Right lobe of liver (tissue), 6 donors: ENCODE data around the gene KDELR3. TPM values are rescaled to one million over a fixed set of nuclear protein-coding genes. Genes with fewer than 3 reads are reported as not detected.

ENCODE experiments used
- ATAC-seq, 4 donors: fragments of 200-7000 bp; cut with Tn5 transposase; one replicate each; pipeline ENCODE4 v1.9.1; 2020; ENCODE audit warnings: mild to moderate bottlenecking in 4 of 4, moderate library complexity in 4 of 4
- DNase-seq, 3 donors: peaks; one replicate each; pipeline ENCODE4 v3.0.0-alpha.2; 2020
- H3K27ac ChIP-seq, 3 donors: fragments of 200-600 bp; one replicate each; pipeline ENCODE4 v1.8.0; 2022
- H3K27me3 ChIP-seq, 2 donors: fragments of 200-600 bp; one replicate each; pipeline ENCODE4 v1.8.0; 2022
- H3K36me3 ChIP-seq, 4 donors: fragments of 200-600 bp; sonication (generic) in 1 of 4; one replicate each; pipeline versions ENCODE4 v1.5.1 to v1.8.0; 2017 to 2022; ENCODE audit warnings: control low read depth in 1 of 4
- H3K4me1 ChIP-seq, 4 donors: fragments of 200-600 bp; sonication (generic) in 1 of 4; one replicate each; pipeline versions ENCODE4 v1.5.1 to v1.8.0; 2017 to 2022; ENCODE audit warnings: control low read depth in 1 of 4
- H3K4me3 ChIP-seq, 3 donors: fragments of 200-600 bp; one replicate each; pipeline ENCODE4 v1.8.0; 2022
- H3K9me3 ChIP-seq, 4 donors: fragments of 200-600 bp; sonication (generic) in 1 of 4; one replicate each; pipeline versions ENCODE4 v1.5.1 to v1.8.0; 2017 to 2022; ENCODE audit warnings: control low read depth in 1 of 4
- POLR2A ChIP-seq: fragments of 450-650 bp; IDR thresholded peaks from one replicate; pipeline ENCODE4 v1.6.1; 2017; ENCODE audit warnings: antibody characterized with exemption, mild to moderate bottlenecking
- WGBS: methylation state at CpG from one replicate; pipeline ENCODE4 v1.1.6; 2018; ENCODE audit warnings: low coverage, low lambda C conversion rate; ENCODE audit not compliant: insufficient coverage; ENCODE audit errors: missing lambda C conversion rate; 5-methylcytosine and 5-hydroxymethylcytosine counted together
- intact Hi-C, 2 donors: fragments of 100-400 bp; cut with DNase I; formaldehyde crosslinking; loops; one replicate each; pipeline versions ENCODE4 v1.11.2 to v1.14.1; 2022
- total RNA-seq, 6 experiments: library from RNA; depleted of rRNA in 2 of 6; stranded (reverse); fragments of >200 nt in 2 of 6; fragmentation: NEBNext Ultra II Directional in 3 of 6; extraction: Animal tissue kit (Norgen Biotek cat#: 25700) in 3 of 6; gene quantifications; one replicate each; pipeline versions ENCODE4 v1.1.0 to v1.2.4, GENCODE V29; 2016 to 2023
- TF ChIP-seq, protein P1 (sequence below), 4 donors: fragments of 200-600 bp in 3 of 4; fragments of 450-650 bp in 1 of 4; IDR thresholded peaks; one replicate each; pipeline versions ENCODE4 v1.5.1 to v1.8.0; 2016 to 2022; ENCODE audit warnings: antibody characterized with exemption in 4 of 4, mild to moderate bottlenecking in 2 of 4
- donor health status: DM: no; HTN: yes; CAD: no.
- donor health status: DM: no; HTN: no; CAD: no.
- donor health status: DM: no; HTN: no; CAD: no.
- donor health status: DM: no; HTN: yes; CAD: no.
- donor health status: DM: no; HTN: yes; CAD: no.

The KDELR3 gene
- total RNA-seq, 6 experiments from 2014 or later = 2.4 to 53.8 (median 12.8) TPM

DNA sequence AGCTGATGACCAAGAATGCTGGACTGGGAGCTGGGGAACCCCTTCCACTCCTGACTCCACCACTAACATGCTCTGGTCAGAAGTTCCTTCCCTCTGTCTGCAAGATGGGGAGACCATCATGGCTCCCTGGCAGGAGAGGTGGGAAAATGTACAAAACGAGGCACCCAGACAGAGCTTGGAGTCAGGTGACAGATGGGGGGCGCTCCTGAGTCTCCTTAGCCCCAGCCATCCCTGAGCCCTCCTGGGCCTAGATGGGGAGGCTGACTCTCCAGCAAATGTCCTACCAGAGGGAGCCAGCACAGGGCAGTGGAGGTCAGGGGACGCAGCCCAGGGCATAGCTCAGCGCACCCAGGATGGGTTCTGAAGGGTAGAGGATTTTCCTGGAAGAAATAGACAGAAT, 32.9 kb upstream of the KDELR3 start:
- Histone ChIP-seq H3K27me3 (no peaks in the 10 kb centered on the region), H3K36me3 (no peaks in the 10 kb centered on the region), H3K4me1 (no peaks in the 10 kb centered on the region), H3K4me3 (no peak overlapping the region), H3K9me3 (no peaks in the 10 kb centered on the region), H3K27ac (no peak overlapping the region)
- WGBS = 100% methylated on average over 1 of the region's 4 CpGs
- no peak for ATAC-seq
- intact Hi-C loops = no loop called here
- TF ChIP-seq, protein P1, sequence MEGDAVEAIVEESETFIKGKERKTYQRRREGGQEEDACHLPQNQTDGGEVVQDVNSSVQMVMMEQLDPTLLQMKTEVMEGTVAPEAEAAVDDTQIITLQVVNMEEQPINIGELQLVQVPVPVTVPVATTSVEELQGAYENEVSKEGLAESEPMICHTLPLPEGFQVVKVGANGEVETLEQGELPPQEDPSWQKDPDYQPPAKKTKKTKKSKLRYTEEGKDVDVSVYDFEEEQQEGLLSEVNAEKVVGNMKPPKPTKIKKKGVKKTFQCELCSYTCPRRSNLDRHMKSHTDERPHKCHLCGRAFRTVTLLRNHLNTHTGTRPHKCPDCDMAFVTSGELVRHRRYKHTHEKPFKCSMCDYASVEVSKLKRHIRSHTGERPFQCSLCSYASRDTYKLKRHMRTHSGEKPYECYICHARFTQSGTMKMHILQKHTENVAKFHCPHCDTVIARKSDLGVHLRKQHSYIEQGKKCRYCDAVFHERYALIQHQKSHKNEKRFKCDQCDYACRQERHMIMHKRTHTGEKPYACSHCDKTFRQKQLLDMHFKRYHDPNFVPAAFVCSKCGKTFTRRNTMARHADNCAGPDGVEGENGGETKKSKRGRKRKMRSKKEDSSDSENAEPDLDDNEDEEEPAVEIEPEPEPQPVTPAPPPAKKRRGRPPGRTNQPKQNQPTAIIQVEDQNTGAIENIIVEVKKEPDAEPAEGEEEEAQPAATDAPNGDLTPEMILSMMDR (IDR thresholded peaks at IDR 0.05) = no peak
- no peak for TF ChIP-seq POLR2A
- no peak for DNase-seq

DNA sequence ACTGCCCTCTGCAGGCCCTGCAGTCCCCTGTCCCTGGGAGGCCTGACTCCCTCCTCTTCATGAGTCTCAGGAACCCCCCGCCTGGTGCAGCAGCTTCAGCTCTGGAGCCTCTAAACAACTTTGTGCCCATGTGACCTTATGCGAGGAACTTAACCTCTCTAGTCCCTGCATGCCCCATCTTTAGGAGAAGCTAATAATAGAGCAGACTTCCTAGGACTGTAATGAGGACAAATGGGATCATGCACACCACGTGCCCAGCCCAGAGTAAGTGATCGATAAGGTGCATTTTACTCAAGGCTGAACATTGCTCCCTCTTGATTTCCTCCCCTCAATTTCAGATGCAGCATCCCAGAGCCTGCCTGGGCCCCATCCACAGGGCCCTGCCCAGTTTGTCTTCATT, 31.9 kb upstream of the KDELR3 start:
- Histone ChIP-seq H3K4me1 (no peaks in the 10 kb centered on the region), H3K27me3 (no peaks in the 10 kb centered on the region), H3K36me3 (no peaks in the 10 kb centered on the region), H3K9me3 (no peaks in the 10 kb centered on the region), H3K4me3 (no peak overlapping the region), H3K27ac (no peak overlapping the region)
- DNase-seq = no peak
- TF ChIP-seq, protein P1 (IDR thresholded peaks at IDR 0.05) = no peak
- no peak for TF ChIP-seq POLR2A
- intact Hi-C loops = no loop called here
- 42% methylated on average over 2 of the region's 4 CpGs for WGBS
- ATAC-seq = peak in 2 of 4 donors; percentile 56 to 59

DNA sequence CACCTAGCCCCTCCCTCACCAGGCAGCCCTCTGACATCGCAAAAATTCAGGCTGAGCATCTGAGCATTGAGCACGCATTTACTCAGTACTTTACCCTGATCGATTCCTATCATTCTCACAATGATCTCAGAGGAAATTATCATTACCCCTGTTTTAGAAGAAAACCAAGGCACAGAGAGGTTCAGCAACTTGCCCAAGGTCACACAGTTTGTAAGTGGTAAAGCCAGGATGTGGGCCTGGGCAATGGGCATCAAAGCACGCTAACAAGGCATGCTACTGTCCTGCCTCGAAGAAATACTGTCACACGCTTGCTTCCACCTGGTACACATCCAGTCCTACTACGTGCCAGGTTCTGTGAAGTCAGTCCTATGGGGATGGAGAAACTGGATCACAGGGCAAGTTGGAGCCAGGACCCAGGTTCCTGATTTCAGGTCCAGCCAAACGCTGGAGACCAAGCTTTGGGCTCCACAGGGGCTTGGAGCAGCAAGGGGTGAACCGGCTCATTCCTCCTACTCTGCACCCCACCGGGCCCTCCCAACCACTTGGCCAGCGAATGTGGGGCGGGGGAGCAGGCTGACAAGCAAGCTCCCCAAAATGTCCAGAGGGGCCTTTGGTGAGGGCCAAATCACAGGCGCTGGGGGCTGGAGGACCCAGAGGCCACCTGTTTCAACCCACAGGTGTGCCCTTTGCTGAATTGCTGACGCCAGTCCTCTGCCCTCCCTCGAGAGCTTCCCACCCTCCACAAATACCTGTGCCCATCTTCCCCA, 31.1 kb upstream of the KDELR3 start:
- no peak for ATAC-seq
- TF ChIP-seq, protein P1 (IDR thresholded peaks at IDR 0.05) = no peak
- TF ChIP-seq POLR2A = no peak
- no peaks in the 10 kb centered on the region for H3K4me1 ChIP-seq
- intact Hi-C loops = no loop called here
- no peak overlapping the region for H3K27ac ChIP-seq
- no peak for DNase-seq
- H3K36me3 ChIP-seq = no peaks in the 10 kb centered on the region
- H3K27me3 ChIP-seq = no peaks in the 10 kb centered on the region
- H3K9me3 ChIP-seq = no peaks in the 10 kb centered on the region
- 90% methylated on average over 6 of the region's 15 CpGs for WGBS
- H3K4me3 ChIP-seq = no peak overlapping the region

DNA sequence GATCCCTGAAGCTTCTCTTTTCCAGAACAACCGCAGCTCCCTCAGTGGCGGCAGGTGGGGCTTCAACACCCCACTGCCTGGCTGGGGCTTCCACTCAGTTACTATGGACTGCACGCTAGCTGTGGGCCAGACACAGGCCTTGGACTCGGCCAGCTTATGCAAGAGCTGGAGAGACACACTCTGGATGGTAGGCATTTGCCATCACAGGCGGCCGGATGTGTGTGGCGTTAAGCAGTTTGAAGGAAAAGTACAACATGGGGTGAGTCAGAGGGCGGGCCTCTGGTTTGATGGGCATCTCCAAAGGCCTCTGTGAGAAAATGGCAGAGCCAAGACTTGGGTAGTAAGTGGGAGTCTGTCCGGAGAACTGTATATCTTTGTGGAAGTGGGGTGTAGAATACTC, 30.5 kb upstream of the KDELR3 start:
- 100% methylated on average over 3 of the region's 9 CpGs for WGBS
- DNase-seq = no peak
- intact Hi-C loops = no loop called here

More for the DNA sequence above, 30.5 kb upstream of the KDELR3 start:
- H3K4me1 ChIP-seq = no peaks in the 10 kb centered on the region
- H3K27ac ChIP-seq = no peak overlapping the region
- ATAC-seq = no peak
- no peak overlapping the region for H3K4me3 ChIP-seq
- H3K27me3 ChIP-seq = no peaks in the 10 kb centered on the region
- no peak for TF ChIP-seq POLR2A
- TF ChIP-seq, protein P1 (IDR thresholded peaks at IDR 0.05) = no peak
- H3K36me3 ChIP-seq = no peaks in the 10 kb centered on the region
- no peaks in the 10 kb centered on the region for H3K9me3 ChIP-seq
